ENCODE data around the gene SELENOM.

DNA sequence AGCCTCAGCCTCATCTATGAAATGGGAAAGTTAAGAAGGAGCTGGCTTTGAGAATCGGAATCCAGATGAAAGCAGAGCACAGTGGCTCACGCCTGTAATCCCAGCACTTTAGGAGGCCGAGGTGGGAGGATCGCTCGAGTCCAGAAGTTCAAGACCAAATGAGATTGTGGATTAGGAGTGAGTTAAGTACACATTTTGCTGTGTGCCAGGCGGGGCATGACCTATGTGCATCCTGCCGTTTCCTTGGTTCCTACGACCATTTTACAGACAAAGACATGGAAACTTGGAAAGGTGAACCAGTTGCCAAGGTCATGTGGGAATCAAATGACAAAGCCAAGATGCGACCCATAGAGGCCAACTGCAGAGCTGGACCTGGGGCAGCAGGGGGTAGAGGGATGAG lies 28.8 kb upstream of the SELENOM start:
- TF ChIP-seq CTCF (IDR thresholded peaks at IDR 0.05; ENCODE audit: low read length) (no peak), EZH2 (IDR thresholded peaks at IDR 0.05; ENCODE audit: borderline replicate concordance, low read length) (no peak)
